Measurements from ENCODE around the gene RABEPK. TPM values are rescaled to one million over a fixed set of nuclear protein-coding genes. Genes with fewer than 3 reads are reported as not detected.
"Not testable (repeated sequence)": the region's sequence is repeated elsewhere in the genome, so short reads cannot be mapped to it uniquely, and the experiment has no call there.

The RABEPK gene
- total RNA-seq, 1 donor from 2014 or later: 20.5 TPM

- Mint-ChIP-seq H3K9me3 (no peaks in the 10 kb centered on the region), H3K27ac (peak within 1 kb of the TSS; percentile 95), H3K36me3 (peaks cover 4% of the 10 kb centered on the region), H3K4me3 (peak within 1 kb of the TSS; percentile 98), H3K4me1 (peaks cover 24% of the 10 kb centered on the region), H3K27me3 (ENCODE audit: low read depth) (no peaks in the 10 kb centered on the region)
- TF ChIP-seq CTCF (IDR thresholded peaks at IDR 0.05; ENCODE audit: unreplicated experiment): peak; percentile 9
- DNase-seq (ENCODE audit: low spot score in 2 of 2, unreplicated experiment in 2 of 2): peak; percentile 76 to 85
Measured at GRCh38 chr9:125261501-125262293, 61.4 kb downstream of the RABEPK start, which contains the start of gene GAPVD1. GAPVD1 (plus strand) TSS chr9:125261826; CDS start chr9:125298922, 37,096 bp downstream.

GRCh38 chr9:125262294-125262991 is 62.1 kb downstream of the RABEPK start:
- Mint-ChIP-seq H3K27ac (peak overlapping the region; percentile 95), H3K9me3 (no peaks in the 10 kb centered on the region), H3K27me3 (ENCODE audit: low read depth) (no peaks in the 10 kb centered on the region), H3K4me1 (peaks cover 24% of the 10 kb centered on the region), H3K36me3 (peaks cover 7% of the 10 kb centered on the region), H3K4me3 (peak overlapping the region; percentile 98)
- DNase-seq (ENCODE audit: low spot score in 2 of 2, unreplicated experiment in 2 of 2): no peak
- no peak for TF ChIP-seq CTCF (IDR thresholded peaks at IDR 0.05; ENCODE audit: unreplicated experiment)

GRCh38 chr9:125264068-125264467 is 63.7 kb downstream of the RABEPK start:
- not testable (repeated sequence) for H3K9me3 Mint-ChIP-seq; H3K27me3 Mint-ChIP-seq (ENCODE audit: low read depth); DNase-seq (ENCODE audit: low spot score in 2 of 2, unreplicated experiment in 2 of 2); H3K36me3 Mint-ChIP-seq
- Mint-ChIP-seq H3K4me1 (peaks cover 31% of the 10 kb centered on the region), H3K27ac (peak overlapping the region; percentile 47), H3K4me3 (peak overlapping the region; percentile 41)

- H3K27ac Mint-ChIP-seq: peak overlapping the region; percentile 89
- H3K36me3 Mint-ChIP-seq: peaks cover 9% of the 10 kb centered on the region
- DNase-seq (ENCODE audit: low spot score in 2 of 2, unreplicated experiment in 2 of 2): no peak
- H3K4me1 Mint-ChIP-seq: peaks cover 32% of the 10 kb centered on the region
- no peaks in the 10 kb centered on the region for H3K9me3 Mint-ChIP-seq
- no peak overlapping the region for H3K4me3 Mint-ChIP-seq
- H3K27me3 Mint-ChIP-seq (ENCODE audit: low read depth): no peaks in the 10 kb centered on the region
- no peak for TF ChIP-seq CTCF (IDR thresholded peaks at IDR 0.05; ENCODE audit: unreplicated experiment)
Measured at GRCh38 chr9:125268394-125269013, 68.2 kb downstream of the RABEPK start.

GRCh38 chr9:125269014-125269397 is 68.7 kb downstream of the RABEPK start:
- H3K4me1 Mint-ChIP-seq: peaks cover 30% of the 10 kb centered on the region
- no peak for TF ChIP-seq CTCF (IDR thresholded peaks at IDR 0.05; ENCODE audit: unreplicated experiment)
- H3K36me3 Mint-ChIP-seq: peaks cover 7% of the 10 kb centered on the region
- no peaks in the 10 kb centered on the region for H3K9me3 Mint-ChIP-seq
- H3K27ac Mint-ChIP-seq: no peak overlapping the region
- DNase-seq (ENCODE audit: low spot score in 2 of 2, unreplicated experiment in 2 of 2): no peak
- no peaks in the 10 kb centered on the region for H3K27me3 Mint-ChIP-seq (ENCODE audit: low read depth)
- no peak overlapping the region for H3K4me3 Mint-ChIP-seq

- H3K27ac Mint-ChIP-seq: peak overlapping the region; percentile 77
- H3K36me3 Mint-ChIP-seq: peaks cover 5% of the 10 kb centered on the region
- no peak overlapping the region for H3K4me3 Mint-ChIP-seq
Measured at GRCh38 chr9:125271081-125271480, 70.7 kb downstream of the RABEPK start.

More at GRCh38 chr9:125271081-125271480, 70.7 kb downstream of the RABEPK start:
- no peak for DNase-seq (ENCODE audit: low spot score in 2 of 2, unreplicated experiment in 2 of 2)
- Mint-ChIP-seq H3K4me1 (peaks cover 30% of the 10 kb centered on the region), H3K27me3 (ENCODE audit: low read depth) (no peaks in the 10 kb centered on the region), H3K9me3 (no peaks in the 10 kb centered on the region)
- no peak for TF ChIP-seq CTCF (IDR thresholded peaks at IDR 0.05; ENCODE audit: unreplicated experiment)

Data from mesothelial cell of epicardium (in vitro differentiated cells).